ENCODE results near the gene MROH2A.

MROH2A gene

DNA sequence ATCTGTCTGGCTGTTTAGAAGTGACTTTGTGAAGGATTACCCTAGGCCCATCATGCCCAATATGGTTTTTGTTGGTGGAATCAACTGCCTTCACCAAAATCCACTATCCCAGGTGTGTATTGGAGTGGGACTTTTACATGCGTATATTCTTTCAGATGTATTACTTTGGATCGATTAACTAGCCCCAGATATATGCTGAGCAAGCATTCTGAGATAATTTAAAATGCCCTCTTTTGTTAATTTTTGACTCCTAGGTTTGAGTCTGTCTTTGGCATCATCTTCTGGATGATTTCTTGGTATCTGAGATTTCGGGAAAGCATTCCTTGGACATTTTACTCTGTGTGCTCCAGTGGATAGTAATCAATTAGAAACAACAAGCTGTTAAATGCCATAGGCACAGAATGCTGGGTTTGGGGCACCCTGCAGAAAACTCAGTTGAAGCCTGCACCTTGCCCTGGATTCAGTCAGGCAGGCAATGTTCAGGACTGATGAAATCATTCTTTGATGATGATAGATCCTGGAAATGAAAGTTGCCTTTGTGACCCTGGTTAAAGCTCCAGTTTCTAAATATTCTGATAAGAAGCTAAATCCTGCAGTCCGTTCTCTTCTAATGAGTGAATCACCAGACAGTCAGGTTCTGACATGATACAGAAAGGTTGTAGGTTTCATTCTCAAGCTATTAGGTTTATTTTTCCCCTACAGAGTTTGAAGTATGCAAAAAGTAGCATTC, 16.9 kb upstream of the MROH2A start:
- Histone ChIP-seq H3K27ac (no peak overlapping the region), H3K36me3 (no peaks in the 10 kb centered on the region), H3K4me3 (no peak overlapping the region), H3K4me1 (no peaks in the 10 kb centered on the region), H3K9me3 (no peaks in the 10 kb centered on the region), H3K27me3 (no peaks in the 10 kb centered on the region)
- TF ChIP-seq, protein P1, sequence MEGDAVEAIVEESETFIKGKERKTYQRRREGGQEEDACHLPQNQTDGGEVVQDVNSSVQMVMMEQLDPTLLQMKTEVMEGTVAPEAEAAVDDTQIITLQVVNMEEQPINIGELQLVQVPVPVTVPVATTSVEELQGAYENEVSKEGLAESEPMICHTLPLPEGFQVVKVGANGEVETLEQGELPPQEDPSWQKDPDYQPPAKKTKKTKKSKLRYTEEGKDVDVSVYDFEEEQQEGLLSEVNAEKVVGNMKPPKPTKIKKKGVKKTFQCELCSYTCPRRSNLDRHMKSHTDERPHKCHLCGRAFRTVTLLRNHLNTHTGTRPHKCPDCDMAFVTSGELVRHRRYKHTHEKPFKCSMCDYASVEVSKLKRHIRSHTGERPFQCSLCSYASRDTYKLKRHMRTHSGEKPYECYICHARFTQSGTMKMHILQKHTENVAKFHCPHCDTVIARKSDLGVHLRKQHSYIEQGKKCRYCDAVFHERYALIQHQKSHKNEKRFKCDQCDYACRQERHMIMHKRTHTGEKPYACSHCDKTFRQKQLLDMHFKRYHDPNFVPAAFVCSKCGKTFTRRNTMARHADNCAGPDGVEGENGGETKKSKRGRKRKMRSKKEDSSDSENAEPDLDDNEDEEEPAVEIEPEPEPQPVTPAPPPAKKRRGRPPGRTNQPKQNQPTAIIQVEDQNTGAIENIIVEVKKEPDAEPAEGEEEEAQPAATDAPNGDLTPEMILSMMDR (IDR thresholded peaks at IDR 0.05) = no peak
- no peak for DNase-seq
- intact Hi-C loops (cut with DNase I; ENCODE audit: low total_unique reads) = no loop called here

DNA sequence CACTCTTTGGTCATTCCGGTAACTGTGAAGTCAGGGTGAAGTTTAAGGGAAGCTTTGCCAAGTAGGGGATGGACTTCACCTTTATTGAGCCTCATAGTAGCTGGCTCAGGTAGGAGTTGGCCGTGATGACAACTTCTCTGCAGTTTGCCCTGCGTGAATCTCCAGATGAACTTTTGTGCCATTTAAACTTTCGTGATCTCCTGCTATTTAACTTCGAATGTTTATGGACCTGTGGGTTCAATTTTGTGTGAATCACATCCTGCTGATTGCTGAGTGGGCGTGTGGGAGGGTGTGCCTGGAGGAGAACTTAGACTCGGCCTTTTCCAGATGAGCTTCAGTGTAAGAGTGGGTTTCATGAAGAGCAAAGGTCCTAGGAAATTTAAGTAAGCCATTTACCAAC, 13.9 kb upstream of the MROH2A start:
- intact Hi-C loops (cut with DNase I; ENCODE audit: low total_unique reads) = no loop called here
- Histone ChIP-seq H3K9me3 (no peaks in the 10 kb centered on the region), H3K27ac (no peak overlapping the region), H3K36me3 (no peaks in the 10 kb centered on the region), H3K4me3 (no peak overlapping the region), H3K4me1 (no peaks in the 10 kb centered on the region), H3K27me3 (no peaks in the 10 kb centered on the region)
- no peak for DNase-seq
- TF ChIP-seq, protein P1 (IDR thresholded peaks at IDR 0.05) = no peak

DNA sequence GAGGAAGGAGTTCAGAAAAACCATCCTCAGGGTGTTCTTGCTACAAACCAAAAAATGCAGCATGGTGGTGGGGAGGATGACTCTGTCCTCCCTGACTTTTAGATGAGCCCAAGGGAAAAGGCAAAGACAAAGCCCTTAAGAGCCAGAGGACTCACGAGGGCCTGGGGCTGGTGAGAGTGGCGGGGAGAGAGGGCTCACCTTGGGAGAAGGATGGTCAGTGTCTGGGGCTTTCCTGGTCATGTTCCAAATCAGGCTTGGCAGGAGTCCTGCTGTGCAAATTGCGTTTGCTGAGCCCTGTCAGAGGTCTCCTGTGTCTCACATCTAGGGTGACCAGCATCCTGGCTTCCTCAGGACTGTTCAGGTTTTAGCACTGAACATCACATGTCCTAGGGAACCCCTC, 13.4 kb upstream of the MROH2A start:
- Histone ChIP-seq H3K36me3 (no peaks in the 10 kb centered on the region), H3K9me3 (no peaks in the 10 kb centered on the region), H3K27me3 (no peaks in the 10 kb centered on the region), H3K4me3 (no peak overlapping the region), H3K27ac (no peak overlapping the region), H3K4me1 (no peaks in the 10 kb centered on the region)
- TF ChIP-seq, protein P1 (IDR thresholded peaks at IDR 0.05) = no peak
- DNase-seq = no peak
- intact Hi-C loops (cut with DNase I; ENCODE audit: low total_unique reads) = no loop called here

DNA sequence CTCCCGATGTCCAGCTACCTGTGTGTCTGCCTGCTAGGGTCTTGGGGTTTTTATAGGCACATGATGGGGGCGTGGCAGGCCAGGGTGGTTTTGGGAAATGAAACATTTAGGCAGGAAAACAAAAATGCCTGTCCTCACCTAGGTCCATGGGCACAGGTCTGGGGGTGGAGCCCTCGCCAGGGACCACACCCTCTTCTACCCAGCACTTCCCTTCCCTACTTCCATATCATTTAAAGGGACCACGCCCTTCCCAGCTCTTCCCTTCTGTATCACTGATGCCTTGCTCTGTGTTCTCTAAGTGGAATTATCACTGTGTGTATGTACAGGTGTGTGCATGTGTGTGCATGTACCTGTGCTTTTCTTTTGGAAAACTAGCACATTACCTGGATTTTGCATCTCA, 11.7 kb upstream of the MROH2A start:
- intact Hi-C loops (cut with DNase I; ENCODE audit: low total_unique reads) = no loop called here
- no peaks in the 10 kb centered on the region for H3K9me3 ChIP-seq
- DNase-seq = no peak
- H3K27me3 ChIP-seq = no peaks in the 10 kb centered on the region
- no peak overlapping the region for H3K4me3 ChIP-seq
- H3K27ac ChIP-seq = no peak overlapping the region
- TF ChIP-seq, protein P1 (IDR thresholded peaks at IDR 0.05) = no peak
- no peaks in the 10 kb centered on the region for H3K4me1 ChIP-seq
- no peaks in the 10 kb centered on the region for H3K36me3 ChIP-seq

DNA sequence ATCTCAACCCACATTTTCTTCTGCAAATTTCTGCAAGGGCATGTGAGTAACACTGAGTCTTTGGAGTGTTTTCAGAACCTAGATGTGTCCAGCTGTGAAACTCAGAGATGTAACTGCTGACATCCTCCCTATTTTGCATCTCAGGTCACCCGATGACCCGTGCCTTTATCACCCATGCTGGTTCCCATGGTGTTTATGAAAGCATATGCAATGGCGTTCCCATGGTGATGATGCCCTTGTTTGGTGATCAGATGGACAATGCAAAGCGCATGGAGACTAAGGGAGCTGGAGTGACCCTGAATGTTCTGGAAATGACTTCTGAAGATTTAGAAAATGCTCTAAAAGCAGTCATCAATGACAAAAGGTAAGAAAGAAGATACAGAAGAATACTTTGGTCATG, 10.1 kb upstream of the MROH2A start:
- no peaks in the 10 kb centered on the region for H3K9me3 ChIP-seq
- intact Hi-C loops (cut with DNase I; ENCODE audit: low total_unique reads) = no loop called here
- TF ChIP-seq, protein P1 (IDR thresholded peaks at IDR 0.05) = no peak
- H3K4me3 ChIP-seq = no peak overlapping the region
- no peaks in the 10 kb centered on the region for H3K36me3 ChIP-seq
- H3K4me1 ChIP-seq = no peaks in the 10 kb centered on the region
- H3K27ac ChIP-seq = no peak overlapping the region
- no peaks in the 10 kb centered on the region for H3K27me3 ChIP-seq
- DNase-seq = no peak

DNA sequence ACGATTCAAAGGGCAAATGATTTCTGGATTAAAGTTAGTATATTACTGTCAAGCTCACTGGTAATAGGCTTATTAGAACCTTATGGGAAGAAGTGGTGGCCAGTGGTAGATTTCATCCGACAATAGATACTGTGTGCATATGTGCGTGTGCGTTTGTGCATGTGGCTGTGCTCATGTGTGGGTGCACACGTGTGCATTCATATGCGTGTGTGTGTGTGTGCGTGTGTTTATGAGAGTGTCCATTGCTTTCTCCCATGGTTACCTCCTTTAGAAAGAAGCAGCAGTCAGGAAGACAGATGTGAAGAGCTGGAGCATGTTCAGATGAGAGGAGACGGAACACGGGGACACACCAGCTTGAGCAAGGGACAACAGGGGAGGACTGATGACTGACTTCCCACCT, 8.9 kb upstream of the MROH2A start:
- no peak for DNase-seq
- Histone ChIP-seq H3K4me3 (no peak overlapping the region), H3K27me3 (no peaks in the 10 kb centered on the region), H3K36me3 (no peaks in the 10 kb centered on the region), H3K4me1 (no peaks in the 10 kb centered on the region), H3K27ac (no peak overlapping the region), H3K9me3 (no peaks in the 10 kb centered on the region)
- TF ChIP-seq, protein P1 (IDR thresholded peaks at IDR 0.05) = no peak
- intact Hi-C loops (cut with DNase I; ENCODE audit: low total_unique reads) = no loop called here

All from tibial artery (tissue), 4 donors.